ENCODE measurements around the gene PACC1. TPM values are rescaled to one million over a fixed set of nuclear protein-coding genes. Genes with fewer than 3 reads are reported as not detected.

Gene PACC1
- total RNA-seq, 1 experiment from 2014 or later: 17.6 TPM

DNA sequence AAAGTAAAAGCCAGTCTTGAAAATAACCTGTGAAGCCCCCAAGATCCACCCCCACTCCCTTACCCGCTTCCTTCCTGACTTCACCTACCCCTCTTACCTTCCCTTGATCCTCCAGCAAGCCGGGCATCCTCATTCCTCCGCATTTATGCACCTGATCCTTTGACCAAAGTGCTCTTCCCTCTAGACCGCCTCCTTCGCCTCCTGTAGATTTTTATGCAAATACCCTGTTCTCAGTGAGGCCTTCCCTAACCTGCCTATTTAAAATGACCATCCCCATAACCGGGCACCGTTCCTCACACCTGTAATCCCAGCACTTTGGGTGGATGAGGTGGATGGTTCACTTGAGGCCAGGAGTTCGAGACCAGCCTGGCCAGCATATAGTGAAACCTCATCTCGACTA, 17.0 kb upstream of the PACC1 start:
- no peaks in the 10 kb centered on the region for H3K9me2 ChIP-seq (ENCODE audit: insufficient read depth)
- ChIA-PET POLR2A (no interaction called here), RAD21 (ENCODE audit: low non-redundant PET in 1 of 2, low total read pairs in 2 of 2, uncharacterized antibody in 2 of 2, unreplicated experiment in 2 of 2) (no interaction called here), CTCF (interaction anchor here (1.7 kb wide), 1 partner anchor 24 kb away, joined by 7 read pairs; no protein-coding TSS in a partner anchor)
- no TSS peak for BruUV-seq (replicated peaks)
- H3K4me3 ChIP-seq (replicated peaks in 1 of 2; ENCODE audit: low read depth in 1 of 2, low read length in 2 of 2): no peak overlapping the region
- TF ChIP-seq EGR1 (IDR thresholded peaks at IDR 0.05; ENCODE audit: low read depth) (no peak), FOSL1 (IDR thresholded peaks at IDR 0.05; ENCODE audit: low read depth) (no peak), CEBPB (IDR thresholded peaks at IDR 0.05; ENCODE audit: low read depth) (no peak), TCF7L2 (IDR thresholded peaks at IDR 0.05; ENCODE audit: borderline replicate concordance, extremely low read depth, insufficient read depth, insufficient read length) (no peak), CBX3 (IDR thresholded peaks at IDR 0.05; ENCODE audit: low read depth) (no peak), EZH2phosphoT487 (IDR thresholded peaks at IDR 0.05; ENCODE audit: borderline replicate concordance) (no peak), RAD21 (IDR thresholded peaks at IDR 0.05; ENCODE audit: low read depth) (no peak), SP1 (IDR thresholded peaks at IDR 0.05; ENCODE audit: low read depth) (no peak), POLR2AphosphoS5 (IDR thresholded peaks at IDR 0.05; ENCODE audit: low read depth, low read length) (no peak)
- TF ChIP-seq, protein P1, sequence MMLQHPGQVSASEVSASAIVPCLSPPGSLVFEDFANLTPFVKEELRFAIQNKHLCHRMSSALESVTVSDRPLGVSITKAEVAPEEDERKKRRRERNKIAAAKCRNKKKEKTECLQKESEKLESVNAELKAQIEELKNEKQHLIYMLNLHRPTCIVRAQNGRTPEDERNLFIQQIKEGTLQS (IDR thresholded peaks at IDR 0.05): no peak
- TF ChIP-seq, protein P2, sequence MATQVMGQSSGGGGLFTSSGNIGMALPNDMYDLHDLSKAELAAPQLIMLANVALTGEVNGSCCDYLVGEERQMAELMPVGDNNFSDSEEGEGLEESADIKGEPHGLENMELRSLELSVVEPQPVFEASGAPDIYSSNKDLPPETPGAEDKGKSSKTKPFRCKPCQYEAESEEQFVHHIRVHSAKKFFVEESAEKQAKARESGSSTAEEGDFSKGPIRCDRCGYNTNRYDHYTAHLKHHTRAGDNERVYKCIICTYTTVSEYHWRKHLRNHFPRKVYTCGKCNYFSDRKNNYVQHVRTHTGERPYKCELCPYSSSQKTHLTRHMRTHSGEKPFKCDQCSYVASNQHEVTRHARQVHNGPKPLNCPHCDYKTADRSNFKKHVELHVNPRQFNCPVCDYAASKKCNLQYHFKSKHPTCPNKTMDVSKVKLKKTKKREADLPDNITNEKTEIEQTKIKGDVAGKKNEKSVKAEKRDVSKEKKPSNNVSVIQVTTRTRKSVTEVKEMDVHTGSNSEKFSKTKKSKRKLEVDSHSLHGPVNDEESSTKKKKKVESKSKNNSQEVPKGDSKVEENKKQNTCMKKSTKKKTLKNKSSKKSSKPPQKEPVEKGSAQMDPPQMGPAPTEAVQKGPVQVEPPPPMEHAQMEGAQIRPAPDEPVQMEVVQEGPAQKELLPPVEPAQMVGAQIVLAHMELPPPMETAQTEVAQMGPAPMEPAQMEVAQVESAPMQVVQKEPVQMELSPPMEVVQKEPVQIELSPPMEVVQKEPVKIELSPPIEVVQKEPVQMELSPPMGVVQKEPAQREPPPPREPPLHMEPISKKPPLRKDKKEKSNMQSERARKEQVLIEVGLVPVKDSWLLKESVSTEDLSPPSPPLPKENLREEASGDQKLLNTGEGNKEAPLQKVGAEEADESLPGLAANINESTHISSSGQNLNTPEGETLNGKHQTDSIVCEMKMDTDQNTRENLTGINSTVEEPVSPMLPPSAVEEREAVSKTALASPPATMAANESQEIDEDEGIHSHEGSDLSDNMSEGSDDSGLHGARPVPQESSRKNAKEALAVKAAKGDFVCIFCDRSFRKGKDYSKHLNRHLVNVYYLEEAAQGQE (IDR thresholded peaks at IDR 0.05; ENCODE audit: low read depth): no peak
- intact Hi-C loops (cut with micrococcal nuclease): no loop called here
- no peak overlapping the region for H3K27ac ChIP-seq (ENCODE audit: low read depth, low read length)
- no peaks in the 10 kb centered on the region for H3K27me3 ChIP-seq (ENCODE audit: insufficient read depth, low read length)
- peak overlapping the region; percentile 93; the same call in 1 of the 2 replicates for H3K4me2 ChIP-seq (ENCODE audit: low read length)
- H3K4me1 ChIP-seq (ENCODE audit: control insufficient read depth in 1 of 2, insufficient read depth in 2 of 2, low read length in 2 of 2): peaks cover 5 to 31% of the 10 kb centered on the region in 2 experiments; a peak in 3 of 4 replicates
- ATAC-seq: no peak
- no peaks in the 10 kb centered on the region for H4K20me1 ChIP-seq (ENCODE audit: insufficient read depth)
- H2AFZ ChIP-seq (ENCODE audit: low read depth, low read length, poor library complexity, severe bottlenecking): no peak overlapping the region
- H3K9me3 ChIP-seq (ENCODE audit: control insufficient read depth in 1 of 2, insufficient read depth in 1 of 2, low read depth in 1 of 2, low read length in 2 of 2): no peaks in the 10 kb centered on the region
- no peak overlapping the region for H3K9ac ChIP-seq (ENCODE audit: low read length)
- H3K36me3 ChIP-seq (ENCODE audit: control insufficient read depth in 1 of 2, insufficient read depth in 2 of 2, low read length in 2 of 2): no peaks in the 10 kb centered on the region
- no peak for DNase-seq (ENCODE audit: low read depth, low spot score)
- H3K79me2 ChIP-seq (ENCODE audit: insufficient read depth, low read length): peaks cover 29% of the 10 kb centered on the region

Measured in HCT116 (cell line).